ENCODE results near the gene SOS1.

The SOS1 gene

GRCh38 chr2:38933653-38934052 lies 187.2 kb downstream of the SOS1 start:
- no peak for TF ChIP-seq POU2F2 (IDR thresholded peaks at IDR 0.05; ENCODE audit: low read depth, low read length)
- TF ChIP-seq POLR2A (IDR thresholded peaks at IDR 0.05; ENCODE audit: low read depth, low read length), result no peak
- TF ChIP-seq TAF1 (IDR thresholded peaks at IDR 0.05; ENCODE audit: low read depth, low read length), result no peak
- TF ChIP-seq SPI1 (IDR thresholded peaks at IDR 0.05; ENCODE audit: low read depth, low read length), result no peak
- TF ChIP-seq POLR2AphosphoS5 (IDR thresholded peaks at IDR 0.05; ENCODE audit: low read depth, low read length), result no peak
- TF ChIP-seq PAX5 (IDR thresholded peaks at IDR 0.05; ENCODE audit: insufficient read depth, low read length, severe bottlenecking), result no peak
- DNase-seq (ENCODE audit: insufficient read length, low spot score) (no peak), FAIRE-seq (no peak)

- TF ChIP-seq POLR2A (IDR thresholded peaks at IDR 0.05; ENCODE audit: low read depth, low read length), result no peak
- TF ChIP-seq SPI1 (IDR thresholded peaks at IDR 0.05; ENCODE audit: low read depth, low read length), result no peak
- TF ChIP-seq POU2F2 (IDR thresholded peaks at IDR 0.05; ENCODE audit: low read depth, low read length), result no peak
- TF ChIP-seq TAF1 (IDR thresholded peaks at IDR 0.05; ENCODE audit: low read depth, low read length), result no peak
- no peak for TF ChIP-seq POLR2AphosphoS5 (IDR thresholded peaks at IDR 0.05; ENCODE audit: low read depth, low read length)
- DNase-seq (ENCODE audit: insufficient read length, low spot score), result no peak
- FAIRE-seq, result no peak
Observed at GRCh38 chr2:38932586-38932985, 188.3 kb downstream of the SOS1 start.
